ENCODE results near the gene PCCA. TPM values are rescaled to one million over a fixed set of nuclear protein-coding genes. Genes with fewer than 3 reads are reported as not detected.

PCCA gene
- total RNA-seq, 4 donors from 2014 or later: 40.1 to 82.8 (median 61.1) TPM

- no peak for TF ChIP-seq CTCF (IDR thresholded peaks at IDR 0.05; ENCODE audit: low read depth)
Measured at GRCh38 chr13:100090861-100091260, 2.0 kb downstream of the PCCA start.

GRCh38 chr13:100091391-100091790 is 2.5 kb downstream of the PCCA start:
- no peak for TF ChIP-seq CTCF (IDR thresholded peaks at IDR 0.05; ENCODE audit: low read depth)

GRCh38 chr13:100095498-100095897 is 6.6 kb downstream of the PCCA start:
- TF ChIP-seq CTCF (IDR thresholded peaks at IDR 0.05; ENCODE audit: low read depth): no peak

- TF ChIP-seq CTCF (IDR thresholded peaks at IDR 0.05; ENCODE audit: low read depth): no peak
Measured at GRCh38 chr13:100096526-100096925, 7.6 kb downstream of the PCCA start.

GRCh38 chr13:100097821-100098220 is 8.9 kb downstream of the PCCA start:
- no peak for TF ChIP-seq CTCF (IDR thresholded peaks at IDR 0.05; ENCODE audit: low read depth)

GRCh38 chr13:100098445-100099116 is 9.7 kb downstream of the PCCA start:
- no peak for TF ChIP-seq CTCF (IDR thresholded peaks at IDR 0.05; ENCODE audit: low read depth)

- TF ChIP-seq CTCF (IDR thresholded peaks at IDR 0.05; ENCODE audit: low read depth): no peak
Measured at GRCh38 chr13:100100115-100100879, 11.4 kb downstream of the PCCA start.

Data from subcutaneous adipose tissue (tissue), 4 donors.